H9 (cell line): Measurements from ENCODE around the gene NELFCD. TPM values are rescaled to one million over a fixed set of nuclear protein-coding genes. Genes with fewer than 3 reads are reported as not detected.

Experiments
- DNase-seq: peaks from one replicate; pipeline ENCODE4 v3.0.0-alpha.2; 2017
- H2AFZ ChIP-seq: one replicate; pipeline ENCODE4 v1.6.1; 2013; ENCODE audit warnings: mild to moderate bottlenecking, low read length, control low read depth, moderate library complexity
- H2AK5ac ChIP-seq: 2 replicates; pipeline ENCODE4 v1.6.1; 2013; ENCODE audit warnings: low read length, control low read depth, mixed read lengths; ENCODE audit not compliant: insufficient read length
- H2BK120ac ChIP-seq: one replicate; pipeline ENCODE4 v1.6.1; 2013; ENCODE audit warnings: low read depth, mild to moderate bottlenecking, low read length, control low read depth, inconsistent platforms; ENCODE audit not compliant: poor library complexity, severe bottlenecking
- H2BK12ac ChIP-seq: 2 replicates; pipeline ENCODE4 v1.6.1; 2013; ENCODE audit warnings: low read length, control low read depth, mixed read lengths, low read depth; ENCODE audit not compliant: insufficient read length
- H2BK15ac ChIP-seq: 2 replicates; pipeline ENCODE4 v1.6.1; 2013; ENCODE audit warnings: low read depth, low read length, control low read depth
- H2BK20ac ChIP-seq: one replicate; pipeline ENCODE4 v1.6.1; 2013; ENCODE audit warnings: low read depth, mild to moderate bottlenecking, low read length, control low read depth, inconsistent platforms; ENCODE audit not compliant: poor library complexity, severe bottlenecking
- H2BK5ac ChIP-seq: 2 replicates; pipeline ENCODE4 v1.6.1; 2013; ENCODE audit warnings: low read length, control low read depth, mixed read lengths; ENCODE audit not compliant: insufficient read length
- H3K14ac ChIP-seq: 2 replicates; pipeline ENCODE4 v1.6.1; 2013; ENCODE audit warnings: low read length, control low read depth; ENCODE audit not compliant: insufficient read depth
- H3K18ac ChIP-seq: 2 replicates; pipeline ENCODE4 v1.6.1; 2013; ENCODE audit warnings: low read depth, mild to moderate bottlenecking, mixed read lengths, low read length, control low read depth; ENCODE audit not compliant: insufficient read length
- H3K23ac ChIP-seq: 2 replicates; pipeline ENCODE4 v1.6.1; 2013; ENCODE audit warnings: low read length, control low read depth, mixed read lengths, low read depth; ENCODE audit not compliant: insufficient read length
- H3K23me2 ChIP-seq: 2 replicates; pipeline ENCODE4 v1.6.1; 2013; ENCODE audit warnings: low read depth, mild to moderate bottlenecking, mixed read lengths, low read length, control low read depth; ENCODE audit not compliant: insufficient read length, poor library complexity, severe bottlenecking
- H3K27ac ChIP-seq: 2 replicates; pipeline ENCODE4 v1.5.1; 2013; ENCODE audit warnings: low read length, control low read depth, mixed read lengths, low read depth; ENCODE audit not compliant: insufficient read length
- H3K27me3 ChIP-seq: 2 replicates; pipeline ENCODE4 v1.6.1; 2013; ENCODE audit warnings: low read length, control low read depth, inconsistent platforms; ENCODE audit not compliant: insufficient read depth
- H3K4ac ChIP-seq: 2 replicates; pipeline ENCODE4 v1.6.1; 2013; ENCODE audit warnings: low read depth, mild to moderate bottlenecking, control low read depth, inconsistent platforms, low read length, moderate library complexity
- H3K4me1 ChIP-seq: 2 replicates; pipeline ENCODE4 v1.6.1; 2013; ENCODE audit warnings: low read length, control low read depth, inconsistent platforms; ENCODE audit not compliant: insufficient read depth
- H3K4me2 ChIP-seq: 2 replicates; pipeline ENCODE4 v1.6.1; 2013; ENCODE audit warnings: low read length, control low read depth, mixed read lengths; ENCODE audit not compliant: insufficient read length, insufficient read depth
- H3K56ac ChIP-seq: 2 replicates; pipeline ENCODE4 v1.6.1; 2013; ENCODE audit warnings: low read depth, mild to moderate bottlenecking, mixed read lengths, low read length, control low read depth; ENCODE audit not compliant: insufficient read length
- H3K79me1 ChIP-seq: 2 replicates; pipeline ENCODE4 v1.6.1; 2013; ENCODE audit warnings: low read depth, mild to moderate bottlenecking, moderate library complexity, low read length, control low read depth, inconsistent platforms; ENCODE audit not compliant: insufficient read depth, poor library complexity, severe bottlenecking
- H3K79me2 ChIP-seq: 2 replicates; pipeline ENCODE4 v1.6.1; 2013; ENCODE audit warnings: low read length, control low read depth, inconsistent platforms; ENCODE audit not compliant: insufficient read depth
- H3K9ac ChIP-seq: 2 replicates; pipeline ENCODE4 v1.6.1; 2013; ENCODE audit warnings: low read length, control low read depth, mixed read lengths; ENCODE audit not compliant: insufficient read length; ENCODE audit errors: extremely low read depth
- H3K9me3 ChIP-seq: one replicate; pipeline ENCODE4 v1.6.1; 2013; ENCODE audit warnings: low read depth, low read length, inconsistent platforms; ENCODE audit not compliant: control insufficient read depth
- H3T11ph ChIP-seq: one replicate; pipeline ENCODE4 v1.6.1; 2013; ENCODE audit warnings: mild to moderate bottlenecking, low read length, control low read depth, inconsistent platforms
- H4K20me1 ChIP-seq: one replicate; pipeline ENCODE4 v1.6.1; 2013; ENCODE audit not compliant: control insufficient read depth, insufficient read length, insufficient read depth
- H4K5ac ChIP-seq: 2 replicates; pipeline ENCODE4 v1.6.1; 2013; ENCODE audit warnings: low read depth, mild to moderate bottlenecking, mixed read lengths, low read length, control low read depth; ENCODE audit not compliant: insufficient read length
- H4K8ac ChIP-seq: replicated peaks from 2 replicates; pipeline ENCODE4 v1.6.1; 2013; ENCODE audit warnings: low read length, control low read depth, mixed read lengths, low read depth; ENCODE audit not compliant: insufficient read length
- H4K91ac ChIP-seq: 2 replicates; pipeline ENCODE4 v1.6.1; 2013; ENCODE audit warnings: low read depth, mild to moderate bottlenecking, moderate library complexity, mixed read lengths, low read length, control low read depth; ENCODE audit not compliant: insufficient read length
- H3K27ac Mint-ChIP-seq, 3 experiments: 2 replicates in 2 of 3; 3 replicates in 1 of 3; pipeline ENCODE4 v1.8.0; 2020 to 2021; ENCODE audit warnings: mixed read lengths in 3 of 3, mild to moderate bottlenecking in 1 of 3, moderate library complexity in 1 of 3
- H3K27me3 Mint-ChIP-seq: 2 replicates; pipeline ENCODE4 v1.8.0; 2021; ENCODE audit warnings: low read depth, mild to moderate bottlenecking, moderate library complexity, mixed read lengths
- H3K36me3 Mint-ChIP-seq, 3 experiments: 2 replicates in 2 of 3; 3 replicates in 1 of 3; pipeline ENCODE4 v1.8.0; 2020 to 2021; ENCODE audit warnings: low read depth in 3 of 3, mixed read lengths in 3 of 3; ENCODE audit not compliant: insufficient read depth in 1 of 3
- H3K4me1 Mint-ChIP-seq, 2 experiments: 2 replicates each; pipeline ENCODE4 v1.8.0; 2020; ENCODE audit warnings: mixed read lengths in 2 of 2
- H3K4me3 Mint-ChIP-seq, 2 experiments: 2 replicates in 1 of 2; 3 replicates in 1 of 2; pipeline ENCODE4 v1.8.0; 2020 to 2021; ENCODE audit warnings: mild to moderate bottlenecking in 2 of 2, mixed read lengths in 2 of 2, moderate library complexity in 1 of 2
- H3K9me3 Mint-ChIP-seq, 2 experiments: 2 replicates in 1 of 2; 3 replicates in 1 of 2; pipeline ENCODE4 v1.8.0; 2020; ENCODE audit warnings: mild to moderate bottlenecking in 2 of 2, mixed read lengths in 2 of 2, moderate library complexity in 1 of 2
- WGBS: extraction: QIAGEN DNeasy Blood & Tissue Kit; methylation state at CpG from one replicate; pipeline ENCODE4 v1.1.7; 2013; ENCODE audit warnings: missing lambda C conversion rate, low lambda C conversion rate, mixed read lengths; ENCODE audit not compliant: insufficient read length; ENCODE audit errors: extremely low coverage; 5-methylcytosine and 5-hydroxymethylcytosine counted together
- total RNA-seq: library from RNA; stranded (reverse); gene quantifications from 2 replicates; pipeline ENCODE4 v1.2.1, GENCODE V29; 2021
- TF ChIP-seq, protein P1 (sequence below): fragments of 200-600 bp; sonication (generic); conservative IDR thresholded peaks from 3 replicates; pipeline ENCODE4 v1.8.0; 2021; ENCODE audit warnings: antibody characterized with exemption, mild to moderate bottlenecking

Gene NELFCD
- total RNA-seq, 1 experiment from 2014 or later, result 57.8 TPM

DNA sequence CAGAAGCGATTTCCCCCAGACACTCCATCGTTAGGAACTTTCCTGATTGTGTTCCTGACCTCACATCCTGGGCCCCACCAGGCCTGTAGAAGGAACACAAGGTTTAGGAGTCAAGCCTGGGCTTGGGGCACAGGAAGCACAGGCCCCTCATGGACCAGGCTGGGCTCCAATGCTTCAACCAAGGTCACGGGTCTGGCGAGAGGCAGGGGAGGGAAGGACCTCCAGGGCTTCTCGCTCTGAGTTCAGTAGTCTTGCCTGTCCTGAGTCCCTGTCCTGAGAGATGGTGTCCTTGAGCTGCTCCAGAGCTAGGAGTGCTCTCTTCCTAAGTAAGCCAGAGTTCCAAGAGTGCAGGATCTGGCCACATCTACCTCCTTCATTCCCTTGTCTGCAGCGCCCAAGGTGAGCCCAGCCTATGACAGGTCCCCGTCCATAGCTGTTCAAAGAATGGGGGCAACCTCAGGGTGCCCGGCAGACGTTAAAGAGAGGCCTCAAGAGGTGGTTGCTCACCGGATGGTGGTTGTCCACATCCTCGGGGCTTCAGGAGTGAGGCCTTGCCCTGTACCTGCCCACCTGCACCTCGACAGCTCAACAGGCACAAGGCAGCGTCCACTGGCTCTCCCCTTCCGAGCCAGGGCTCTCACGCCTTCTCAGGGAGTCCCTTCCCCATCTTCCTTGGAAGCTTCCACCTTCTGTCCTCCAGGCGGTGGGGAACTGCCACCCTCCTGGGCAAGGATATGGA is 36.6 kb downstream of the NELFCD start:
- no peak overlapping the region for H3K18ac ChIP-seq
- no peak overlapping the region for H2AK5ac ChIP-seq
- Mint-ChIP-seq H3K4me1 (peaks cover 9 to 17% of the 10 kb centered on the region in 2 experiments; a peak in 3 of 4 replicates), H3K27me3 (peaks cover 19% of the 10 kb centered on the region), H3K27ac (no peak overlapping the region; a peak in 1 of 7 replicates), H3K36me3 (peaks cover 0 to 5% (median 5%) of the 10 kb centered on the region in 3 experiments; a peak in 5 of 7 replicates), H3K9me3 (no peaks in the 10 kb centered on the region), H3K4me3 (no peak overlapping the region)
- H4K20me1 ChIP-seq, result no peaks in the 10 kb centered on the region
- H3K9me3 ChIP-seq, result no peaks in the 10 kb centered on the region
- H3T11ph ChIP-seq, result no peak overlapping the region
- no peak overlapping the region for H4K91ac ChIP-seq
- H2BK5ac ChIP-seq, result no peak overlapping the region
- no peak overlapping the region for H2BK120ac ChIP-seq
- no peak overlapping the region for H4K5ac ChIP-seq
- H3K14ac ChIP-seq, result no peak overlapping the region; the same call in 1 of the 2 replicates
- no peak overlapping the region for H3K9ac ChIP-seq
- no peak overlapping the region for H2BK15ac ChIP-seq
- no peak overlapping the region for H4K8ac ChIP-seq
- H2AFZ ChIP-seq, result no peak overlapping the region
- H2BK20ac ChIP-seq, result no peak overlapping the region
- H3K79me2 ChIP-seq, result no peaks in the 10 kb centered on the region
- TF ChIP-seq, protein P1, sequence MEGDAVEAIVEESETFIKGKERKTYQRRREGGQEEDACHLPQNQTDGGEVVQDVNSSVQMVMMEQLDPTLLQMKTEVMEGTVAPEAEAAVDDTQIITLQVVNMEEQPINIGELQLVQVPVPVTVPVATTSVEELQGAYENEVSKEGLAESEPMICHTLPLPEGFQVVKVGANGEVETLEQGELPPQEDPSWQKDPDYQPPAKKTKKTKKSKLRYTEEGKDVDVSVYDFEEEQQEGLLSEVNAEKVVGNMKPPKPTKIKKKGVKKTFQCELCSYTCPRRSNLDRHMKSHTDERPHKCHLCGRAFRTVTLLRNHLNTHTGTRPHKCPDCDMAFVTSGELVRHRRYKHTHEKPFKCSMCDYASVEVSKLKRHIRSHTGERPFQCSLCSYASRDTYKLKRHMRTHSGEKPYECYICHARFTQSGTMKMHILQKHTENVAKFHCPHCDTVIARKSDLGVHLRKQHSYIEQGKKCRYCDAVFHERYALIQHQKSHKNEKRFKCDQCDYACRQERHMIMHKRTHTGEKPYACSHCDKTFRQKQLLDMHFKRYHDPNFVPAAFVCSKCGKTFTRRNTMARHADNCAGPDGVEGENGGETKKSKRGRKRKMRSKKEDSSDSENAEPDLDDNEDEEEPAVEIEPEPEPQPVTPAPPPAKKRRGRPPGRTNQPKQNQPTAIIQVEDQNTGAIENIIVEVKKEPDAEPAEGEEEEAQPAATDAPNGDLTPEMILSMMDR, result no peak
- WGBS, result no CpG with 5 or more reads among the region's 16 CpGs
- H3K23ac ChIP-seq, result no peak overlapping the region
- H3K4me2 ChIP-seq, result no peak overlapping the region
- no peaks in the 10 kb centered on the region for H3K23me2 ChIP-seq
- no peak overlapping the region for H3K27ac ChIP-seq
- H3K27me3 ChIP-seq, result no peaks in the 10 kb centered on the region
- no peak for DNase-seq
- no peak overlapping the region for H3K4ac ChIP-seq
- H3K79me1 ChIP-seq, result no peaks in the 10 kb centered on the region
- no peak overlapping the region for H2BK12ac ChIP-seq
- H3K4me1 ChIP-seq, result no peaks in the 10 kb centered on the region
- no peak overlapping the region for H3K56ac ChIP-seq
